Keratinocyte (primary cell): ENCODE measurements around the gene FAM98A. TPM values are rescaled to one million over a fixed set of nuclear protein-coding genes. Genes with fewer than 3 reads are reported as not detected.

Experiments
- DNase-seq: peaks from one replicate; pipeline ENCODE4 v3.0.0-alpha.2; 2011; ENCODE audit warnings: low read depth, missing footprints, low spot score
- FAIRE-seq: peaks from 2 replicates; lab custom pipeline; 2011; peaks lifted over from hg19 to GRCh38; lab: Jason Lieb, UNC
- H2AFZ ChIP-seq: 2 replicates; pipeline ENCODE4 v1.6.0; 2012; ENCODE audit warnings: low read length, control low read depth, inconsistent platforms; ENCODE audit not compliant: control insufficient read depth
- H3K27ac ChIP-seq: 2 replicates; pipeline ENCODE4 v1.5.1; 2011; ENCODE audit warnings: low read length; ENCODE audit not compliant: control insufficient read depth, insufficient read depth
- H3K27me3 ChIP-seq: 3 replicates; pipeline ENCODE4 v1.6.0; 2011; ENCODE audit warnings: low read length; ENCODE audit not compliant: control insufficient read depth, insufficient read depth; ENCODE audit errors: extremely low read depth
- H3K36me3 ChIP-seq, 2 experiments: 2 replicates in 1 of 2; 3 replicates in 1 of 2; pipeline ENCODE4 v1.5.1; 2011; ENCODE audit warnings: low read length in 2 of 2, mild to moderate bottlenecking in 1 of 2; ENCODE audit not compliant: control insufficient read depth in 2 of 2, insufficient read depth in 2 of 2; ENCODE audit errors: extremely low read depth in 1 of 2
- H3K4me1 ChIP-seq: 3 replicates; pipeline ENCODE4 v1.5.1; 2011; ENCODE audit warnings: low read length; ENCODE audit not compliant: control insufficient read depth, insufficient read depth; ENCODE audit errors: extremely low read depth
- H3K4me2 ChIP-seq: 3 replicates; pipeline ENCODE4 v1.6.0; 2011; ENCODE audit warnings: low read depth, low read length; ENCODE audit not compliant: control insufficient read depth, insufficient read depth; ENCODE audit errors: extremely low read depth
- H3K4me3 ChIP-seq, 3 experiments: fragments of 200-600 bp in 1 of 3; sonication (generic) in 1 of 3; 2 replicates in 2 of 3; 3 replicates in 1 of 3; pipeline ENCODE4 v1.5.1; 2011 to 2016; ENCODE audit warnings: low read length in 3 of 3, mild to moderate bottlenecking in 3 of 3, control low read depth in 2 of 3, inconsistent platforms in 1 of 3, low read depth in 1 of 3, mixed read lengths in 1 of 3, mixed run types in 1 of 3, moderate library complexity in 1 of 3; ENCODE audit not compliant: control insufficient read depth in 2 of 3, insufficient read depth in 2 of 3; ENCODE audit errors: extremely low read depth in 1 of 3
- H3K79me2 ChIP-seq: 2 replicates; pipeline ENCODE4 v1.6.0; 2012; ENCODE audit warnings: low read length; ENCODE audit not compliant: control insufficient read depth, insufficient read depth
- H3K9ac ChIP-seq: 3 replicates; pipeline ENCODE4 v1.6.0; 2011; ENCODE audit warnings: low read length; ENCODE audit not compliant: control insufficient read depth, insufficient read depth; ENCODE audit errors: extremely low read depth
- H3K9me1 ChIP-seq: 3 replicates; pipeline ENCODE4 v1.6.0; 2011; ENCODE audit warnings: low read length; ENCODE audit not compliant: control insufficient read depth, insufficient read depth; ENCODE audit errors: extremely low read depth
- H3K9me3 ChIP-seq: 2 replicates; pipeline ENCODE4 v1.5.1; 2012; ENCODE audit warnings: low read depth, low read length; ENCODE audit not compliant: control insufficient read depth
- H4K20me1 ChIP-seq: 3 replicates; pipeline ENCODE4 v1.6.0; 2011; ENCODE audit warnings: low read length; ENCODE audit not compliant: control insufficient read depth, insufficient read depth; ENCODE audit errors: extremely low read depth
- CTCF ChIP-seq, 3 experiments: IDR thresholded peaks in 1 of 3; conservative IDR thresholded peaks in 1 of 3; optimal IDR thresholded peaks in 1 of 3; 2 replicates in 2 of 3; 3 replicates in 1 of 3; pipeline versions ENCODE3 to v1.5.1; 2011; ENCODE audit warnings: low read length in 3 of 3, mild to moderate bottlenecking in 3 of 3, moderate library complexity in 2 of 3, control low read depth in 1 of 3, inconsistent platforms in 1 of 3; ENCODE audit not compliant: insufficient read depth in 2 of 3; ENCODE audit errors: extremely low read depth in 1 of 3
- EZH2 ChIP-seq: IDR thresholded peaks from one replicate; pipeline ENCODE4 v1.6.1; 2012; ENCODE audit warnings: inconsistent platforms, mild to moderate bottlenecking, low read length, moderate library complexity
- dilution Hi-C: fragments of 300-500 bp; cut with MboI; formaldehyde crosslinking; loops from one replicate; pipeline ENCODE4 v1.7.0; 2020; ENCODE audit warnings: low sequenced_read_pairs; ENCODE audit not compliant: extremely low pct_ligation_motif_present
- polyA plus RNA-seq, 5 experiments: library from polyadenylated mRNA; depleted of rRNA in 3 of 5; stranded (reverse) in 3 of 5; stranded (forward) in 1 of 5; unstranded in 1 of 5; fragments of >200 nt; gene quantifications; 1 replicate in 1 of 5; 2 replicates in 3 of 5; 3 replicates in 1 of 5; pipeline versions ENCODE4 v1.2.1 to v1.2.3, GENCODE V29; 2011 to 2012; ENCODE audit warnings: missing spikeins in 2 of 5, low read depth in 1 of 5, low replicate concordance in 1 of 5

The FAM98A gene
- polyA plus RNA-seq, 1 donor (not counting 4 experiments of a cell fraction or from before 2014, with no cell fraction given) = 116 TPM

- Histone ChIP-seq H3K9ac (no peak overlapping the region), H3K27me3 (no peaks in the 10 kb centered on the region), H3K79me2 (peaks cover 16% of the 10 kb centered on the region), H3K4me3 (no peak overlapping the region), H3K4me1 (peaks cover 8% of the 10 kb centered on the region), H3K36me3 (no peaks in the 10 kb centered on the region), H3K4me2 (no peak overlapping the region), H3K9me1 (no peaks in the 10 kb centered on the region), H2AFZ (no peak overlapping the region), H3K9me3 (no peaks in the 10 kb centered on the region), H4K20me1 (no peaks in the 10 kb centered on the region), H3K27ac (no peak overlapping the region)
- TF ChIP-seq EZH2 (no peak), CTCF (optimal IDR thresholded peaks at IDR 0.05 in 1 of 3, IDR thresholded peaks at IDR 0.05 in 1 of 3, conservative IDR thresholded peaks at IDR 0.05 in 1 of 3; ENCODE audit: extremely low read depth in 1 of 3, insufficient read depth in 2 of 3, low read length in 3 of 3) (no peak)
- dilution Hi-C loops = no loop called here
- no peak for DNase-seq
- FAIRE-seq = no peak
Observed at GRCh38 chr2:33602201-33602830, 3.2 kb upstream of the FAM98A start.

GRCh38 chr2:33599943-33600192 lies 769 bp upstream of the FAM98A start:
- Histone ChIP-seq H2AFZ (peak overlapping the region; percentile 97), H3K4me2 (peak overlapping the region; percentile 91), H3K36me3 (peaks cover 0 to 4% of the 10 kb centered on the region in 2 experiments), H3K79me2 (peaks cover 39% of the 10 kb centered on the region), H3K27ac (peak overlapping the region; percentile 86), H3K9ac (peak overlapping the region; percentile 90), H4K20me1 (no peaks in the 10 kb centered on the region), H3K4me1 (peaks cover 4% of the 10 kb centered on the region), H3K9me1 (no peaks in the 10 kb centered on the region), H3K4me3 (peak overlapping the region; percentile 77 to 93 (median 86)), H3K27me3 (no peaks in the 10 kb centered on the region), H3K9me3 (no peaks in the 10 kb centered on the region)
- dilution Hi-C loops = no loop called here
- TF ChIP-seq CTCF (optimal IDR thresholded peaks at IDR 0.05 in 1 of 3, IDR thresholded peaks at IDR 0.05 in 1 of 3, conservative IDR thresholded peaks at IDR 0.05 in 1 of 3; ENCODE audit: extremely low read depth in 1 of 3, insufficient read depth in 2 of 3, low read length in 3 of 3) = no peak
- no peak for TF ChIP-seq EZH2
- FAIRE-seq = no peak
- DNase-seq = no peak
